Tibial nerve (tissue), 4 donors: Measurements from ENCODE around the gene NEB. TPM values are rescaled to one million over a fixed set of nuclear protein-coding genes. Genes with fewer than 3 reads are reported as not detected.
A peak's percentile ranks its signal among the peaks of the same experiment; 100 is the strongest.
"Not testable (repeated sequence)": the region's sequence is repeated elsewhere in the genome, so short reads cannot be mapped to it uniquely, and the experiment has no call there.

Experiments
- DNase-seq, 2 donors: peaks; one replicate each; pipeline ENCODE4 v3.0.0-alpha.2; 2019; ENCODE audit warnings: low spot score in 2 of 2
- H3K27ac ChIP-seq, 4 donors: fragments of 200-600 bp; sonication (generic) in 3 of 4; one replicate each; pipeline ENCODE4 v1.5.1; 2017 to 2019; ENCODE audit warnings: mild to moderate bottlenecking in 1 of 4
- H3K27me3 ChIP-seq, 2 donors: fragments of 200-600 bp; sonication (generic) in 1 of 2; one replicate each; pipeline versions ENCODE4 v1.5.1 to v1.6.0; 2017 to 2019
- H3K36me3 ChIP-seq, 3 donors: fragments of 200-600 bp; sonication (generic); one replicate each; pipeline ENCODE4 v1.5.1; 2018 to 2019
- H3K4me1 ChIP-seq, 4 donors: fragments of 200-600 bp; sonication (generic) in 3 of 4; one replicate each; pipeline ENCODE4 v1.5.1; 2017 to 2019
- H3K4me3 ChIP-seq, 4 donors: fragments of 200-600 bp; sonication (generic) in 3 of 4; one replicate each; pipeline ENCODE4 v1.5.1; 2017 to 2019; ENCODE audit warnings: mild to moderate bottlenecking in 1 of 4, moderate library complexity in 1 of 4
- H3K9me3 ChIP-seq, 4 donors: fragments of 200-600 bp; sonication (generic) in 3 of 4; one replicate each; pipeline ENCODE4 v1.5.1; 2017 to 2019
- CTCF ChIP-seq, 5 experiments: fragments of 200-600 bp in 3 of 5; fragments of 450-650 bp in 2 of 5; sonication (generic) in 3 of 5; IDR thresholded peaks; one replicate each; pipeline ENCODE4 v1.5.1; 2016 to 2019; ENCODE audit warnings: antibody characterized with exemption in 5 of 5, mild to moderate bottlenecking in 3 of 5, moderate library complexity in 2 of 5
- EP300 ChIP-seq, 2 donors: sonication (generic); formaldehyde crosslinking; IDR thresholded peaks; one replicate each; pipeline ENCODE4 v1.6.1; 2017; ENCODE audit warnings: antibody characterized with exemption in 2 of 2, mild to moderate bottlenecking in 1 of 2
- POLR2A ChIP-seq, 2 donors: fragments of 450-650 bp; IDR thresholded peaks; one replicate each; pipeline ENCODE4 v1.6.1; 2017; ENCODE audit warnings: antibody characterized with exemption in 2 of 2, mild to moderate bottlenecking in 2 of 2, moderate library complexity in 2 of 2
- WGBS, 2 donors: methylation state at CpG; one replicate each; pipeline ENCODE4 v1.1.5; 2018; 5-methylcytosine and 5-hydroxymethylcytosine counted together
- total RNA-seq, 4 donors: library from RNA; depleted of rRNA; stranded (reverse); fragments of >200 nt; gene quantifications; one replicate each; pipeline ENCODE4 v1.1.0, GENCODE V29; 2016

NEB gene
- total RNA-seq, 4 donors from 2014 or later: 1.2 to 2.2 (median 1.5) TPM

GRCh38 chr2:151596903-151597608, 137.2 kb downstream of the NEB start:
- H3K27ac ChIP-seq, H3K27me3 ChIP-seq, H3K36me3 ChIP-seq, H3K4me3 ChIP-seq, H3K4me1 ChIP-seq, H3K9me3 ChIP-seq, DNase-seq: not testable (repeated sequence)
- no CpG with 5 or more reads among the region's 4 CpGs for WGBS, 2 donors

- not testable (repeated sequence) for H3K27ac ChIP-seq, H3K4me3 ChIP-seq, H3K27me3 ChIP-seq, H3K4me1 ChIP-seq, DNase-seq, H3K9me3 ChIP-seq, H3K36me3 ChIP-seq
- 89 to 90% methylated on average over 4 of the region's 4 CpGs for WGBS, 2 donors
These were observed 142.4 kb downstream of the NEB start for GRCh38 chr2:151591908-151592255.

- WGBS, 2 donors: 29 to 58% methylated on average over 2 to 4 of the region's 5 CpGs
- H3K36me3 ChIP-seq: not testable (repeated sequence)
- TF ChIP-seq CTCF (IDR thresholded peaks at IDR 0.05): peak in 3 of 5 experiments; percentile 8 to 15 (median 13)
These were observed 142.9 kb downstream of the NEB start for GRCh38 chr2:151591250-151591907.

GRCh38 chr2:151581300-151581699, 153.0 kb downstream of the NEB start:
- not testable (repeated sequence) for DNase-seq, H3K4me1 ChIP-seq, H3K27ac ChIP-seq, H3K36me3 ChIP-seq, H3K4me3 ChIP-seq, H3K27me3 ChIP-seq, H3K9me3 ChIP-seq
- 76 to 88% methylated on average over 4 of the region's 5 CpGs for WGBS, 2 donors

More at GRCh38 chr2:151591250-151591907, 142.9 kb downstream of the NEB start:
- H3K9me3 ChIP-seq, H3K4me3 ChIP-seq, H3K4me1 ChIP-seq, DNase-seq, H3K27me3 ChIP-seq, H3K27ac ChIP-seq: not testable (repeated sequence)

GRCh38 chr2:151580697-151581096, 153.6 kb downstream of the NEB start:
- not testable (repeated sequence) for H3K27me3 ChIP-seq, H3K9me3 ChIP-seq, H3K36me3 ChIP-seq, DNase-seq, H3K4me3 ChIP-seq, H3K27ac ChIP-seq, H3K4me1 ChIP-seq
- no CpG with 5 or more reads among the region's 4 CpGs for WGBS, 2 donors

- H3K27me3 ChIP-seq: no peaks in the 10 kb centered on the region
- H3K9me3 ChIP-seq: no peaks in the 10 kb centered on the region
- no peaks in the 10 kb centered on the region for H3K36me3 ChIP-seq
- no peak for TF ChIP-seq POLR2A (IDR thresholded peaks at IDR 0.05)
- TF ChIP-seq EP300 (IDR thresholded peaks at IDR 0.05): no peak
- TF ChIP-seq CTCF (IDR thresholded peaks at IDR 0.05): no peak
- no peak overlapping the region for H3K4me3 ChIP-seq
- H3K27ac ChIP-seq: no peak overlapping the region
- no peak for DNase-seq
- no peaks in the 10 kb centered on the region for H3K4me1 ChIP-seq
- 88% methylated on average over 5 of the region's 5 CpGs for WGBS, 2 donors
These were observed 157.2 kb downstream of the NEB start for GRCh38 chr2:151577116-151577515.

GRCh38 chr2:151576080-151576479, 158.2 kb downstream of the NEB start:
- Histone ChIP-seq H3K9me3 (no peaks in the 10 kb centered on the region), H3K4me1 (no peaks in the 10 kb centered on the region), H3K27me3 (no peaks in the 10 kb centered on the region), H3K4me3 (no peak overlapping the region), H3K27ac (no peak overlapping the region), H3K36me3 (no peaks in the 10 kb centered on the region)
- WGBS, 2 donors: 74 to 86% methylated on average over 4 of the region's 4 CpGs
- no peak for TF ChIP-seq EP300 (IDR thresholded peaks at IDR 0.05)
- TF ChIP-seq POLR2A (IDR thresholded peaks at IDR 0.05): no peak
- TF ChIP-seq CTCF (IDR thresholded peaks at IDR 0.05): no peak
- no peak for DNase-seq
